ENCODE data around the gene MARCHF3.

Gene MARCHF3

GRCh38 chr5:126976520-126977172 lies 53.7 kb downstream of the MARCHF3 start:
- no peak for TF ChIP-seq CTCF (IDR thresholded peaks at IDR 0.05; ENCODE audit: borderline replicate concordance, insufficient read depth, low read depth, low read length)
- no peak overlapping the region for H3K4me3 ChIP-seq (ENCODE audit: low read depth, low read length)

- no peak for TF ChIP-seq CTCF (IDR thresholded peaks at IDR 0.05; ENCODE audit: borderline replicate concordance, insufficient read depth, low read depth, low read length)
Measured at GRCh38 chr5:126975796-126976195, 54.6 kb downstream of the MARCHF3 start.

GRCh38 chr5:126973193-126973592 lies 57.2 kb downstream of the MARCHF3 start:
- TF ChIP-seq CTCF (IDR thresholded peaks at IDR 0.05; ENCODE audit: borderline replicate concordance, insufficient read depth, low read depth, low read length): no peak
- no peak overlapping the region for H3K4me3 ChIP-seq (ENCODE audit: low read depth, low read length)

More at GRCh38 chr5:126975796-126976195, 54.6 kb downstream of the MARCHF3 start:
- no peak overlapping the region for H3K4me3 ChIP-seq (ENCODE audit: low read depth, low read length)

GRCh38 chr5:126972062-126972895 lies 58.1 kb downstream of the MARCHF3 start:
- no peak overlapping the region for H3K4me3 ChIP-seq (ENCODE audit: low read depth, low read length)

GRCh38 chr5:126971455-126972031 lies 58.8 kb downstream of the MARCHF3 start:
- H3K4me3 ChIP-seq (ENCODE audit: low read depth, low read length): no peak overlapping the region

More at GRCh38 chr5:126972062-126972895, 58.1 kb downstream of the MARCHF3 start:
- TF ChIP-seq CTCF (IDR thresholded peaks at IDR 0.05; ENCODE audit: borderline replicate concordance, insufficient read depth, low read depth, low read length): no peak

GRCh38 chr5:126970517-126971017 lies 59.8 kb downstream of the MARCHF3 start:
- H3K4me3 ChIP-seq (ENCODE audit: low read depth, low read length): no peak overlapping the region
- no peak for TF ChIP-seq CTCF (IDR thresholded peaks at IDR 0.05; ENCODE audit: borderline replicate concordance, insufficient read depth, low read depth, low read length)

More at GRCh38 chr5:126971455-126972031, 58.8 kb downstream of the MARCHF3 start:
- no peak for TF ChIP-seq CTCF (IDR thresholded peaks at IDR 0.05; ENCODE audit: borderline replicate concordance, insufficient read depth, low read depth, low read length)

Data from GM12875 (cell line).